Measurements from ENCODE around the gene RASGRP4. TPM values are rescaled to one million over a fixed set of nuclear protein-coding genes. Genes with fewer than 3 reads are reported as not detected.
"Not testable (repeated sequence)": the region's sequence is repeated elsewhere in the genome, so short reads cannot be mapped to it uniquely, and the experiment has no call there.

Gene RASGRP4
- total RNA-seq, 1 donor from 2014 or later, result not detected

DNA sequence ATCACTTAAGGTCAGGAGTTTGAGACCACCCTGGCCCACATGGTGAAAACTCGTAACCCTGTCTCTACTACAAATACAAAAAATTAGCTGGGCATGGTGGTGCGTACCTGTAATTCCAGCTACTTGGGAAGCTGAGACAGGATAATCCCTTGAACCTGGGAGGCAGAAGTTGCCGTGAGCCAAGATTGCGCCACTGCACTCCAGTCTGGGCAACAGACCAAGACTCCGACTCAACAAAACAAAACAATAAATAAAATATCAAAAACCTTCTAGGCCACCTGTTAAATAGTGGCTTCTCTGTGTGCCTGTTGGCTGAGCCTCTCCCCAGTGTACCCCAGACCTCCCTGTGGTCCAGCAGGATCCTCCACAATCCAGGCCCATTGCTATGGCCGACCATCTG, 54.9 kb downstream of the RASGRP4 start:
- no peak for DNase-seq (ENCODE audit: low read depth in 2 of 2)

DNA sequence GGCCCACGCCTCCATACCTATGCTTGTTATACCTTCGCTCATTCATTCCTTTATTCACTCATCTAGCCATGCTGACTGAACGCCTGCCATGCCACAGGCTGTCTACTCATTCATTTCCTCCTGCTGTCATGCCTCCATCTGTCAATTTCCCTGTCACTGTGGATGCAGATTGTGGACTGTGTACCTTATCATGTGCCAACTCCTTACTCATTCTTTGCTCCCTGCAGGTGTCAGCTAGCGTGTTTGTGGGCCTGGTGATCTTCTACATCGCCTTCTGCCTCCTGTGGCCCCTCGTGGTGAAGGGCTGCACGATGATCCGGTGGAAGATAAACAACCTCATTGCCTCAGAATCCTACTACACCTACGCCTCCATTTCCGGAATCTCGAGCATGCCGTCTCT, 55.7 kb downstream of the RASGRP4 start:
- no peak for DNase-seq (ENCODE audit: low read depth in 2 of 2)

DNA sequence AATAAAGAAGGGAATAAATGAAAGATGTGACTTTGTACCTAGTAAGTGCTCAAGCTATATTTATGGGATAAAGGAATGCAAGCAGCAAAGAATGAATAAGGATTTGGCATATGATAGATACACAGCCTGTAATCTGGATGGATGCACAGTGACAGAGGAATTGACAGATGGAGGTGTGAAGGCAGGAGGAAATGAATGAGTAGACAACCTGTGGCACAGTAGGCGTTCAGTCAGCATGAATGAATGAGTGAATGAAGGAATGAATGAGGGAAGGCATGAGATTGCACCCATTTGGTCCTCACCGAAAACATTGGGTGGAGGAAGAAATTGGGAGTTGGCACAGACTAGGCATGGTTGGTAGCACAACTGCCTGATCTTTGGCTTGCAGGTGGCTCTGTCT, 56.4 kb downstream of the RASGRP4 start:
- DNase-seq (ENCODE audit: low read depth in 2 of 2), result no peak

DNA sequence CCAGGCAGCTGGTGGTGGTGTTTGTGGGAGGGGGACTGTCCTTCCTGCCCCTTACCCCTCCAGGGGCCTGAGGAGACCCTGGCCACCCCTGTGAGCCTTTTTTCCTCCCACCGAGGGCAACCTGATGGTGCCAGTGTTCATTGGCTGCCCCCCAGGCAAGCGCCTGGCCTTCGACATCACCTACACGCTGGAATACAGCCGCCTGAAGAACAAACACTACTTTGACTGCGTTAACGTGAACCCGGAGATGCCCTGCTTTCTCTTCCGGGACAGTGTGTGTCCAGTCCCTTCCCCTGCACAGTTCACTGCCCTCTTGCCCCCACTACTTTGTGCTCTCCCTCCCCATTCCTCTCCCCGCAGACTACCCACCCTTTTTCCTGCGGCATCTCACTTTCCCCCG, 59.0 kb downstream of the RASGRP4 start:
- DNase-seq (ENCODE audit: low read depth in 2 of 2), result no peak

DNA sequence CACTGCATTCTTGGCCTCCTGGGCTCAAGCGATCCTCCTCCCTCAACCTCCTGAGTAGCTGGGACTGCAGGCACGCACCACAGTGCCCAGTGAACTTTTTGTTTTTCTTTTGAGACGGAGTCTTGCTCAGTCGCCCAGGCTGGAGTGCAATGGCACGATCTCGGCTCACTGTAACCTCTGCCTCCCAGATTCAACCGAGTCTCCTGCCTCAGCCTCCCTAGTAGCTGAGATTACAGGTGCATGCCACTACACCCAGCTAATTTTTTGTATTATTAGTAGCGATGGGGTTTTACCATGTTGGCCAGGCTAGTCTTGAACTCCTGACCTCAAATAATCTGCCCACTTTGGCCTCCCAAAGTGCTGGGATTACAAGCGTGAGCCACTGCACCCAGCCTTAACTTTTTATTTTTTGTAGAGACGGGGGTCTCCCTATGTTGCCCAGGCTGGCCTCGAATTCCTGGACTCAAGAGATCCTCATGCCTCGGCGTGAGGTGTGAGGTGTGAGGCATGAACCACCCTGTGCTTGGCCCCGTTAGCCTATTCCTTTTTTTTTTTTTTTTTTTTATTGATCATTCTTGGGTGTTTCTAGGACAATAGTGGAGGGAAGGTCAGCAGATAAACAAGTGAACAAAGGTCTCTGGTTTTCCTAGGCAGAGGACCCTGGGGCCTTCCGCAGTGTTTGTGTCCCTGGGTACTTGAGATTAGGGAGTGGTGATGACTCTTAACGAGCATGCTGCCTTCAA, 62.9 kb downstream of the RASGRP4 start:
- not testable (repeated sequence) for DNase-seq (ENCODE audit: low read depth in 2 of 2)

DNA sequence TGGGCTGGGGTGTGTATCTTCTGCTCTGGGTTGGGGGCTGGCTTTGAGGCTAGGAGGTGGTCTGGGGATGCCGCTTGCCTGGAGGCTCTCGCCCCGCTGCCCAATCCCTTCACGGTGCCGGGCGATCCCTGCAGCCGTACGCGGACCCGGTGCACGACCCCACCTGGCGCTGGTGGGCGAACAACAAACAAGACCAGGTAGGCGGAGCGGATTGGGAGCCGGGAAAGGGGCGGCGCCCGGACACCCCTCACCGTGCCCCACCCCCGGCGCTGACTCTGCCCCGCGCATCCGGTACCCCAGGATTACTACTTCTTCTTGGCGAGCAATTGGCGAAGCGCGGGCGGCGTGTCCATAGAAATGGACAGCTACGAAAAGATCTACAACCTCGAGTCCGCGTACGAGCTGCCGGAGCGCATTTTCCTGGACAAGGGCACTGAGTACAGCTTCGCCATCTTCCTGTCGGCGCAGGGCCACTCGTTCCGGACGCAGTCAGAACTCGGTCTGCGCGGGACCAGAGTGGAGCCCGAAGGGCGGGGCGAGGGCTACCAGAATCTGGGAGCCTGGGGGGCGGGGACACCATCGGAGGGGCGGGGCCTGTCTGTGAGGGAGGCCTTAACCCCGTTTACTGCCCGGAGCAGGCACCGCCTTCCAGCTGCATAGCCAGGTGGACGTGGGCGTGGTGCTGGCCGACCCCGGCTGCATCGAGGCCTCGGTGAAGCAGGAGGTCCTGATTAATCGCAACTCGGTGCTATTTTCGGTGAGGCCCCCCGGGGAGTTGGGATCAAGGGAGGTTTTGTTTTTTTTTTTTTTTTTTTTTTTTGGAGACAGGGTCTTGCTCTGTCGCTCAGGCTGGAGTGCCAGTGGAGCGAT, 63.7 kb downstream of the RASGRP4 start:
- peak; percentile 45 to 69 for DNase-seq (ENCODE audit: low read depth in 2 of 2)

DNA sequence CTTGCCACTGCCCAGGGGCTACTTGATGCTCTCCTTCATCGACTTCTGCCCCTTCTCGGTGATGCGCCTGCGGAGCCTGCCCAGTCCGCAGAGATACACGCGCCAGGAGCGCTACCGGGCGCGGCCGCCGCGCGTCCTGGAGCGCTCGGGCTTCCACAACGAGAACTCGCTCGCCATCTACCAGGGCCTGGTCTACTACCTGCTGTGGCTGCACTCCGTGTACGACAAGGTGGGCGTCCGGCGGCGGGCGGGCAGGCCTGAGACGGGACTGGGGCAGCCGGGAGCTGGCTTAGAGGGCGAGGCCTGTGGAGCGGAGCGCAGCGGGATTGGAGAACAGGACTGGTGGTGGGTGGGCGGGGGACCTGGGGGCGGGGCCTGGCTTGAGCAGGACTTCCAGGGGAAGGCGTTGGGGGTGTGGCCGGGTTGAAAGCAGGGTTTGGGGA, 64.4 kb downstream of the RASGRP4 start:
- peak; percentile 71 to 83 for DNase-seq (ENCODE audit: low read depth in 2 of 2)

DNA sequence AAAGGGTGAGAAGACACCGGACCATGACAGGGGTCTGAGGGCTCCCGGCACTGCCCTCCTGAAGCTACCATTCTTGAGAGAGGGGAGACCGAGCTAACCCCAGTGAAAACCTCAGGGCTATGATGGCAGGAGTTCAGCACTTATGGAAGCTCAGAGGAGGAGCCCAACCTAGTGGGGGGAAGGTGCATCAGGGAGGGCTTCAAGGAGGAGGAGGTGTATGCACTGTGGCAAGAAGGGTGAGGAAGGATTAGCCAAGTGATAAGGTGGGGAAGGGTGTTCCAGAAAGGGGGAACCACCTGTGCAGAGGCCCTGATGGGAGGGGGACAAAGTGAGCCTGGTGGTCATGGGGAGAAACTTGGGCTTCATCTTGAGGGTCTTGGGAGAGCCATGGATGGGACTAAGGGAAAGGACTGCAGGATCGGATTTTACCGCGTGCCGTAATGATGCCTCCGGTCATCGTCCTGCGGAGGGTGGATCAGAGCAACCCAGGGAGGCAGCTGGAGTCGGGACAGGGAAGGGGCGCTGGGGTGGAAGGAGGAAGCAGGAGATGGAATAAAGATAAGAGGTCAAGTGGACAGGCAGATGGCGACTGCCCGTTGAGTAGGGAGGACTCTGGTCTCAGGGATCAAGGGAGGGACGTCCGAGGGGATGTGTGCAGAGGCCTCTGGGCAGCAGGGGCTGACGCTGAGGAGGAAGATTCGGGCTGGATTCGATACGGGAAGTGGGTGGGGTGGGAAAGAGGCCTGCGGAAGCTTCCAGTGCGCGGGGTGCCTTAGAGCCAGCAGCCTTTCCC, 65.0 kb downstream of the RASGRP4 start:
- no peak for DNase-seq (ENCODE audit: low read depth in 2 of 2)

DNA sequence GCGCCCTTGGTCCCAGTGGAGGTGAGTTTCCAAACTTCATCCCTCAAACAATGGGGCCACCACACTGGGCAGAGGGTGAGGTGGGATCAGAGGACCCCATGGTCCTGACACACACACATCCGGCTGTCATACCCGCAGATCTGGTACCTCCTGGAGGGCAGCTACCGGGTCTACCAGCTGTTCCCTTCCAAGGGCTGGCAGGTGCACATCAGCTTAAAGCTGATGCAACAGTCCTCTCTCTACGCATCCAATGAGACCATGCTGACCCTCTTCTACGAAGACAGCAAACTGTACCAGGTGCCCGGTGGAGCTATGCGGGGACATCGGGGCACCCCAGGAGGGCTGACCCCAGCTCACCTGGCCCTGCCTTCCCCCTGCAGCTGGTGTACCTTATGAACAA, 65.7 kb downstream of the RASGRP4 start:
- DNase-seq (ENCODE audit: low read depth in 2 of 2), result no peak

DNA sequence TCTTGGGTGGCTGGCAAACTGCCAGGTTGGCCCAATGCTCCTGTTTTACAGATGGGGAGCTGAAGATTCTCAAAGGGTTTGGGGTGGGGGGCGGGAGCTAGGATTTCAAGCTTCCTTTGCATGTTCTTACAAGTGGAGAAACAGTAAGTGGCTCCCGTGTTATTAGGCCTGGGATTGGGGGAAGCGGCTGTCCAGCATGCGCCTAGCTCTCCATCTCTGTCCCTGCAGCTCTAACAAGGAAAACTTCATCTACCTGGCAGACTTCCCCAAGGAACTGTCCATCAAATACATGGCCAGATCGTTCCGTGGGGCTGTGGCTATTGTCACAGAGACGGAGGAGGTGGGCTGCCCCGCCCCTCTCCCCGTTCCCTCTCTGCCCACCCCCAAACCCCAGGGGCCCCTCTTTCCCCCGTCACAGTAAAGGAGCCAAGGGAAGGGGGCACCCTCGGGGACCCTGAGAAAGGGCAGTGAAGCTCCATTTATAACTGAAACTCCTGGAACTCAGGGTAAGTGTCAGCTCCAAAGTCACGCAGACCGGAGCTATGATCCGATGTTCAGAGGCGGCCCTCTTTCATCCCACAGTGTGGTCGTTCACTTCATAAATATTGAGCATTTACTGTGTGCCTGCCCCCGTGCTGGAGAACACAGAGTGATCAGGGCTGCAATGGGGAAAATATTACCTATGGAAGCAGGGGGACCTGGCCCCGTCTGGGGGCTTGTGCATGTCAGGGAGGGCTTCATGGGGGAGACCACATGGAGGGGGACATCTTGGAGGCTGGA, 66.6 kb downstream of the RASGRP4 start:
- no peak for DNase-seq (ENCODE audit: low read depth in 2 of 2)

Other genes with a start within 250 kb of the RASGRP4 start
- under 0.01 and 0.22 TPM in 2 replicates for gene DPF1, start 202.0 kb downstream of the RASGRP4 start, total RNA-seq
- 1.6 and 2.6 TPM in 2 replicates for gene PPP1R14A, start 169.8 kb downstream of the RASGRP4 start, total RNA-seq
- gene SPINT2, start 161.6 kb downstream of the RASGRP4 start, total RNA-seq, result 26.8 and 27.0 TPM in 2 replicates
- gene C19orf33, start 122.0 kb downstream of the RASGRP4 start, total RNA-seq, result 0.40 and 2.2 TPM in 2 replicates
- gene YIF1B, start 110.3 kb downstream of the RASGRP4 start, total RNA-seq, result 54.0 and 65.4 TPM in 2 replicates
- gene KCNK6, start 106.4 kb downstream of the RASGRP4 start, total RNA-seq, result 5.2 and 5.4 TPM in 2 replicates
- 0.44 and 1.8 TPM in 2 replicates for gene CATSPERG, start 90.4 kb downstream of the RASGRP4 start, total RNA-seq
- 178 and 202 TPM in 2 replicates for gene PSMD8, start 51.6 kb downstream of the RASGRP4 start, total RNA-seq
- 0.22 TPM in 1 of 2 replicates, not detected in the other for gene GGN, start 38.2 kb downstream of the RASGRP4 start, total RNA-seq
- gene SPRED3, start 37.5 kb downstream of the RASGRP4 start, total RNA-seq, result under 0.01 and 0.87 TPM in 2 replicates
- gene FAM98C, start 23.1 kb downstream of the RASGRP4 start, total RNA-seq, result 4.0 and 4.8 TPM in 2 replicates
- gene RYR1, start 7.5 kb upstream of the RASGRP4 start, total RNA-seq, result not detected in 2 replicates
- gene MAP4K1, start 191.7 kb upstream of the RASGRP4 start, total RNA-seq, result not detected in 2 replicates
- 260 and 318 TPM in 2 replicates for gene EIF3K, start 193.0 kb upstream of the RASGRP4 start, total RNA-seq
- 131 and 136 TPM in 2 replicates for gene ACTN4, start 221.4 kb upstream of the RASGRP4 start, total RNA-seq